GM12878 (cell line): ENCODE data around the gene RPL36. TPM values are rescaled to one million over a fixed set of nuclear protein-coding genes. Genes with fewer than 3 reads are reported as not detected.

Experiments used
- ATAC-seq: fragments of 200-7000 bp; cut with Tn5 transposase; 3 replicates; pipeline ENCODE4 v1.9.1; 2020; ENCODE audit warnings: mild to moderate bottlenecking, moderate library complexity
- BruUV-seq: library from RNA; stranded (reverse); fragments of 400-500 nt; replicated peaks from 2 replicates; lab custom pipeline; 2021; lab: Mats Ljungman, UMichigan
- CTCF ChIA-PET: fragments of 300-600 bp; sonication (Branson Sonifier 250); formaldehyde crosslinking; extraction: SDS; loops from one replicate; lab custom pipeline; 2021; ENCODE audit warnings: inconsistent platforms; lab: Yijun Ruan, JAX
- POLR2A ChIA-PET: fragments of 350-600 bp; formaldehyde crosslinking; extraction: SDS; loops from one replicate; lab custom pipeline; 2021; ENCODE audit warnings: inconsistent platforms; lab: Charles Lee
- RAD21 ChIA-PET: fragments of 300-600 bp; sonication (Branson Sonifier 250); formaldehyde crosslinking; loops from one replicate; lab custom pipeline; 2023; ENCODE audit warnings: antibody characterized with exemption; ENCODE audit not compliant: unreplicated experiment; lab: Charles Lee
- SMC1A ChIA-PET: fragments of 300-600 bp; sonication (Branson Sonifier 250); formaldehyde crosslinking; loops from one replicate; lab custom pipeline; 2023; ENCODE audit not compliant: unreplicated experiment, uncharacterized antibody; lab: Charles Lee
- DNase-seq: peaks from one replicate; pipeline ENCODE4 v3.0.0-alpha.2; 2011; ENCODE audit warnings: low read depth, low spot score
- FAIRE-seq: peaks from 3 replicates; lab custom pipeline; 2011; peaks lifted over from hg19 to GRCh38; lab: Jason Lieb, UNC
- H2AFZ ChIP-seq: 2 replicates; pipeline ENCODE4 v1.6.0; 2011; ENCODE audit warnings: low read depth, low read length, control low read depth; ENCODE audit not compliant: control insufficient read depth
- H3K27ac ChIP-seq: 2 replicates; pipeline ENCODE4 v1.5.1; 2011; ENCODE audit warnings: control low read depth; ENCODE audit not compliant: control insufficient read depth, insufficient read depth
- H3K27me3 ChIP-seq, 2 experiments: replicated peaks in 1 of 2; 2 replicates each; pipeline versions ENCODE4 v1.6.0 to v1.6.1; 2011; ENCODE audit warnings: low read length in 1 of 2; ENCODE audit not compliant: control insufficient read depth in 2 of 2, insufficient read depth in 2 of 2
- H3K36me3 ChIP-seq, 2 experiments: 2 replicates each; pipeline ENCODE4 v1.5.1; 2011; ENCODE audit warnings: low read length in 1 of 2; ENCODE audit not compliant: control insufficient read depth in 2 of 2, insufficient read depth in 2 of 2
- H3K4me1 ChIP-seq: 2 replicates; pipeline ENCODE4 v1.6.1; 2011; ENCODE audit warnings: mild to moderate bottlenecking, low read length, moderate library complexity, mixed read lengths; ENCODE audit not compliant: control insufficient read depth, insufficient read depth
- H3K4me2 ChIP-seq: 2 replicates; pipeline ENCODE4 v1.6.0; 2011; ENCODE audit warnings: control low read depth; ENCODE audit not compliant: control insufficient read depth, insufficient read depth
- H3K4me3 ChIP-seq: fragments of 200-600 bp; sonication (generic); 2 replicates; pipeline ENCODE4 v1.5.1; 2016
- H3K79me2 ChIP-seq: 2 replicates; pipeline ENCODE4 v1.6.0; 2011; ENCODE audit warnings: low read length; ENCODE audit not compliant: control insufficient read depth, insufficient read depth
- H3K9ac ChIP-seq: 2 replicates; pipeline ENCODE4 v1.8.0; 2011; ENCODE audit warnings: low read length, control low read depth, mixed read lengths; ENCODE audit not compliant: control insufficient read depth, insufficient read depth
- H3K9me3 ChIP-seq: replicated peaks from 3 replicates; pipeline ENCODE4 v1.5.1; 2011; ENCODE audit warnings: mild to moderate bottlenecking, low read length; ENCODE audit not compliant: control insufficient read depth, insufficient read depth
- H4K20me1 ChIP-seq: 2 replicates; pipeline ENCODE4 v1.6.0; 2011; ENCODE audit not compliant: control insufficient read depth, insufficient read depth
- BCLAF1 ChIP-seq: fragments of 450-650 bp; IDR thresholded peaks from 2 replicates; pipeline ENCODE4 v1.6.1; 2017; ENCODE audit warnings: antibody characterized with exemption, mild to moderate bottlenecking, moderate library complexity
- ESRRA ChIP-seq: IDR thresholded peaks from 2 replicates; pipeline ENCODE4 v1.6.1; 2012; ENCODE audit warnings: mild to moderate bottlenecking, low read length, improper control_type of control experiment
- KAT2A ChIP-seq: conservative IDR thresholded peaks from 2 replicates; pipeline ENCODE4 v1.6.1; 2011; ENCODE audit warnings: low read depth, low read length; ENCODE audit not compliant: control insufficient read depth
- NBN ChIP-seq: fragments of 450-650 bp; IDR thresholded peaks from 2 replicates; pipeline ENCODE4 v1.6.1; 2016
- PAX5 ChIP-seq: IDR thresholded peaks from 2 replicates; pipeline ENCODE4 v1.6.1; 2011; ENCODE audit warnings: low read depth, low read length, borderline replicate concordance
- POLR2A ChIP-seq: IDR thresholded peaks from 2 replicates; pipeline ENCODE4 v1.6.1; 2011; ENCODE audit warnings: low read depth, mild to moderate bottlenecking, low read length
- POU2F2 ChIP-seq: IDR thresholded peaks from 3 replicates; pipeline ENCODE4 v1.6.1; 2011; ENCODE audit warnings: low read depth, mild to moderate bottlenecking, low read length, borderline replicate concordance
- RUNX3 ChIP-seq: IDR thresholded peaks from 2 replicates; pipeline ENCODE4 v1.6.1; 2012; ENCODE audit warnings: low read length, inconsistent platforms
- SMAD5 ChIP-seq: IDR thresholded peaks from 2 replicates; pipeline ENCODE4 v1.6.1; 2016; ENCODE audit warnings: antibody characterized with exemption, low read depth
- SMC3 ChIP-seq: IDR thresholded peaks from 2 replicates; pipeline ENCODE4 v1.6.1; 2011; ENCODE audit warnings: low read length, improper control_type of control experiment, borderline replicate concordance
- ZNF207 ChIP-seq: fragments of 450-650 bp; IDR thresholded peaks from 2 replicates; pipeline ENCODE4 v1.6.1; 2014; ENCODE audit warnings: antibody characterized with exemption, mild to moderate bottlenecking, borderline replicate concordance
- WGBS: methylation state at CpG from one replicate; pipeline ENCODE4 v1.1.6; 2016; ENCODE audit warnings: low lambda C conversion rate; ENCODE audit not compliant: insufficient replicate concordance, insufficient coverage; ENCODE audit errors: missing lambda C conversion rate; 5-methylcytosine and 5-hydroxymethylcytosine counted together
- in situ Hi-C: fragments of 300-500 bp; cut with MboI; formaldehyde crosslinking; loops from 9 replicates; pipeline ENCODE4 v1.14.3; 2018; ENCODE audit warnings: mixed read lengths
- intact Hi-C: fragments of 100-400 bp; cut with micrococcal nuclease; formaldehyde crosslinking; loops from one replicate; pipeline ENCODE4 v1.14.2; 2022; ENCODE audit not compliant: unreplicated experiment
- polyA plus RNA-seq, 11 experiments: library from polyadenylated mRNA; depleted of rRNA in 4 of 11; unstranded in 6 of 11; stranded (reverse) in 5 of 11; fragments of >200 nt; fragmentation: Nextera tagmentation in 4 of 11; fragmentation: Illumina TruSeq in 1 of 11; extraction: Ambion mirVana in 4 of 11; extraction: Trizol in 1 of 11; gene quantifications; 1 replicate in 1 of 11; 2 replicates in 10 of 11; pipeline versions ENCODE4 v1.2.1 to v1.2.3, GENCODE V29; 2011 to 2016; ENCODE audit warnings: inconsistent platforms in 2 of 11, missing spikeins in 2 of 11, low read depth in 1 of 11
- total RNA-seq, 4 experiments: library from RNA; depleted of rRNA in 3 of 4; stranded (reverse); fragments of >200 nt in 3 of 4; fragmentation: Illumina TruSeq in 1 of 4; extraction: Trizol in 1 of 4; gene quantifications; 2 replicates each; pipeline versions ENCODE4 v1.2.1 to v1.2.3, GENCODE V29; 2013 to 2021

Gene RPL36
- total and polyA plus RNA-seq, 10 of the 15 experiments (the other 5 are each of a cell fraction or from before 2014, with no cell fraction given), result 374 to 4,942 (median 2,053) TPM

GRCh38 chr19:5692723-5693194 lies 2.7 kb downstream of the RPL36 start:
- ChIA-PET RAD21 (no interaction called here), CTCF (no interaction called here), POLR2A (no interaction called here), SMC1A (no interaction called here)
- in situ Hi-C loops (no loop called here), intact Hi-C loops (no loop called here)
- no peaks in the 10 kb centered on the region; the same call in none of the 2 replicates for H4K20me1 ChIP-seq
- H2AFZ ChIP-seq, result no peak overlapping the region
- ATAC-seq (no peak), DNase-seq (no peak), FAIRE-seq (no peak)
- H3K4me3 ChIP-seq, result peak overlapping the region; percentile 94
- peak overlapping the region; percentile 64 for H3K4me2 ChIP-seq
- no peaks in the 10 kb centered on the region; the same call in 2 of the 3 replicates for H3K9me3 ChIP-seq
- H3K9ac ChIP-seq, result peak overlapping the region; percentile 30
- no peak overlapping the region; the same call in 1 of the 2 replicates for H3K27ac ChIP-seq
- peaks cover 9 to 53% of the 10 kb centered on the region in 2 experiments; a peak in 3 of 4 replicates for H3K36me3 ChIP-seq
- H3K4me1 ChIP-seq, result peaks cover 10% of the 10 kb centered on the region
- BruUV-seq, result no TSS peak
- H3K27me3 ChIP-seq, result no peaks in the 10 kb centered on the region
- 67% methylated on average over 7 of the region's 7 CpGs for WGBS
- peaks cover 49% of the 10 kb centered on the region for H3K79me2 ChIP-seq
- peak; percentile 0; the same call in 1 of the 2 replicates for TF ChIP-seq POLR2A
- TF ChIP-seq SMAD5, result 0 out of 2 replicates have a peak, but pooled peaks have one; percentile 3
- TF ChIP-seq ESRRA, result no peak
- TF ChIP-seq PAX5, result 0 out of 2 replicates have a peak, but pooled peaks have one; percentile 1
- TF ChIP-seq NBN, result no peak
- no peak for TF ChIP-seq RUNX3
- TF ChIP-seq SMC3, result no peak
- peak; percentile 51; the same call in 2 of the 3 replicates for TF ChIP-seq POU2F2
- TF ChIP-seq KAT2A, result no peak
- no peak for TF ChIP-seq ZNF207
- no peak for TF ChIP-seq BCLAF1
